Epithelial cell of esophagus (primary cell): ENCODE results near the gene VTI1A.

Source experiments
- DNase-seq: peaks from one replicate; pipeline ENCODE4 v3.0.0; 2010; ENCODE audit warnings: low read depth
- H3K4me3 ChIP-seq: 2 replicates; pipeline ENCODE4 v1.5.1; 2011; ENCODE audit warnings: mild to moderate bottlenecking, low read length, control low read depth
- CTCF ChIP-seq: IDR thresholded peaks from 2 replicates; pipeline ENCODE4 v1.5.1; 2011; ENCODE audit warnings: low read depth, mild to moderate bottlenecking, low read length, control low read depth, inconsistent platforms; ENCODE audit not compliant: insufficient read depth; ENCODE audit errors: missing control alignments

VTI1A gene

GRCh38 chr10:112502536-112502935 lies 55.5 kb downstream of the VTI1A start:
- no peak overlapping the region for H3K4me3 ChIP-seq
- DNase-seq = no peak
- TF ChIP-seq CTCF = no peak

- TF ChIP-seq CTCF = no peak
- no peak for DNase-seq
- no peak overlapping the region for H3K4me3 ChIP-seq
These were observed 56.6 kb downstream of the VTI1A start for GRCh38 chr10:112503643-112504042.

- no peak for TF ChIP-seq CTCF
These were observed 60.0 kb downstream of the VTI1A start for GRCh38 chr10:112507046-112507445.

GRCh38 chr10:112507988-112508387 lies 61.0 kb downstream of the VTI1A start:
- H3K4me3 ChIP-seq = no peak overlapping the region
- no peak for TF ChIP-seq CTCF
- no peak for DNase-seq

More at GRCh38 chr10:112507046-112507445, 60.0 kb downstream of the VTI1A start:
- no peak overlapping the region for H3K4me3 ChIP-seq
- DNase-seq = no peak

- DNase-seq = no peak
These were observed 62.7 kb downstream of the VTI1A start for GRCh38 chr10:112509558-112510291.

GRCh38 chr10:112510384-112510783 lies 63.4 kb downstream of the VTI1A start:
- DNase-seq = no peak
- no peak for TF ChIP-seq CTCF
- no peak overlapping the region for H3K4me3 ChIP-seq

More at GRCh38 chr10:112509558-112510291, 62.7 kb downstream of the VTI1A start:
- TF ChIP-seq CTCF = no peak
- no peak overlapping the region for H3K4me3 ChIP-seq

GRCh38 chr10:112512294-112512693 lies 65.3 kb downstream of the VTI1A start:
- no peak for DNase-seq
- TF ChIP-seq CTCF = no peak

More at GRCh38 chr10:112512294-112512693, 65.3 kb downstream of the VTI1A start:
- no peak overlapping the region for H3K4me3 ChIP-seq
